ENCODE measurements around the gene KIF1A. TPM values are rescaled to one million over a fixed set of nuclear protein-coding genes. Genes with fewer than 3 reads are reported as not detected.
"Not testable (repeated sequence)": the region's sequence is repeated elsewhere in the genome, so short reads cannot be mapped to it uniquely, and the experiment has no call there.

The KIF1A gene
- total RNA-seq, 2 donors from 2014 or later: 18.9 to 55.8 TPM

DNA sequence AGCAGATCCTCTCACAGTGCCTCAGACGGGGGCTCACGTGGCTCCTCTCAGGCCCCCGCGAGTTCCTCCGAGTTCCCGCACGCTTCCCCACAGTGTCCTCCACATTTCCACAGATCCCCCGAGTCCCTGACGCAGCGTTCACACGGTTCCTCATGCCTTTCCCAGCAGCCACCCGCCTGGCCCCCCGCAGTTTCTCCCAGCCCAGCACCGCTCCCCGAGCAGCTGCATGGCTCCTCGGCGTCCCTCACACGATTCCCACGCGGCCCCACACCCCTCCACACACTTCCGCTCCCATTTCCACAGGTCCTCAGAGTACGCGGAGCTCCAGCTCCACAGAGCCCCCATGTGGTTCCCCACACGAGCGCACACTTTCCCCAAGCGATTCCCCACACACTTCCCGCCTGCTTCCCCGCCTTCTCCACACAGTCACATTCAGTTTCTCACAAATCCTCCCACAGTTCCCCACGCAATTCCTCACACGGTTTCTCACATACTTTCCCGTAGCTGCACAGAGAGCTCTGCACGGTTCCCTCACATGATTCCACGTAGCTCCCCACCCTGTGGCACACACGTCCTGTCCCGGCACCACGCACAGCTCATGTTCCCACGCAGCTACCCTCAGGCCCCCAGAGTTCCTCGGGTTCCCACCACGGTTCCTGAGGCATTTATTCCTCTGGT lies 39.9 kb downstream of the KIF1A start:
- DNase-seq (ENCODE audit: low spot score): no peak
- 57% methylated on average over 39 of the region's 39 CpGs for WGBS

DNA sequence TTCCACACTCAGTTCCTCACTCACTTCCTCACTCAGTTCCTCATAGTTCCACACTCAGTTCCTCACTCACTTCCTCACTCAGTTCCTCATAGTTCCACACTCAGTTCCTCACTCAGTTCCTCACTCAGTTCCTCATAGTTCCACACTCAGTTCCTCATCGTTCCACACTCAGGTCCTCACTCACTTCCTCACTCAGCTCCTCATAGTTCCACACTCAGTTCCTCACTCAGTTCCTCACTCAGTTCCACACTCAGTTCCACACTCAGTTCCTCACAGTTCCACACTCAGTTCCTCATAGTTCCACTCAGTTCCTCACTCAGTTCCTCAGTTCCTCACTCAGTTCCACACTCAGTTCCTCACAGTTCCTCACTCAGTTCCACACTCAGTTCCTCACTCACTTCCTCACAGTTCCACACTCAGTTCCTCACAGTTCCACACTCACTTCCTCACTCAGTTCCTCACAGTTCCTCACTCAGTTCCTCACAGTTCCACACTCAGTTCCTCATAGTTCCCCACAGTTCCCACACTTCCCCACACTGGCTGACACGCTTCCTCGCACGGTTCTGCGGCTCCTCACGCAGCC lies 40.7 kb downstream of the KIF1A start:
- 82% methylated on average over 6 of the region's 6 CpGs for WGBS
- H3K36me3 ChIP-seq; H3K27ac ChIP-seq; DNase-seq (ENCODE audit: low spot score); H3K9me3 ChIP-seq; H3K27me3 ChIP-seq (replicated peaks; ENCODE audit: insufficient read depth); intact Hi-C loops (cut with DNase I); H3K4me1 ChIP-seq (replicated peaks); H3K4me3 ChIP-seq: not testable (repeated sequence)

More for the DNA sequence above, 39.9 kb downstream of the KIF1A start:
- no peaks in the 10 kb centered on the region for H3K27me3 ChIP-seq (replicated peaks; ENCODE audit: insufficient read depth)
- no peak overlapping the region for H3K27ac ChIP-seq
- no peak overlapping the region for H3K4me3 ChIP-seq
- no peaks in the 10 kb centered on the region for H3K4me1 ChIP-seq (replicated peaks)
- TF ChIP-seq, protein P1, sequence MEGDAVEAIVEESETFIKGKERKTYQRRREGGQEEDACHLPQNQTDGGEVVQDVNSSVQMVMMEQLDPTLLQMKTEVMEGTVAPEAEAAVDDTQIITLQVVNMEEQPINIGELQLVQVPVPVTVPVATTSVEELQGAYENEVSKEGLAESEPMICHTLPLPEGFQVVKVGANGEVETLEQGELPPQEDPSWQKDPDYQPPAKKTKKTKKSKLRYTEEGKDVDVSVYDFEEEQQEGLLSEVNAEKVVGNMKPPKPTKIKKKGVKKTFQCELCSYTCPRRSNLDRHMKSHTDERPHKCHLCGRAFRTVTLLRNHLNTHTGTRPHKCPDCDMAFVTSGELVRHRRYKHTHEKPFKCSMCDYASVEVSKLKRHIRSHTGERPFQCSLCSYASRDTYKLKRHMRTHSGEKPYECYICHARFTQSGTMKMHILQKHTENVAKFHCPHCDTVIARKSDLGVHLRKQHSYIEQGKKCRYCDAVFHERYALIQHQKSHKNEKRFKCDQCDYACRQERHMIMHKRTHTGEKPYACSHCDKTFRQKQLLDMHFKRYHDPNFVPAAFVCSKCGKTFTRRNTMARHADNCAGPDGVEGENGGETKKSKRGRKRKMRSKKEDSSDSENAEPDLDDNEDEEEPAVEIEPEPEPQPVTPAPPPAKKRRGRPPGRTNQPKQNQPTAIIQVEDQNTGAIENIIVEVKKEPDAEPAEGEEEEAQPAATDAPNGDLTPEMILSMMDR (IDR thresholded peaks at IDR 0.05): no peak
- TF ChIP-seq POLR2AphosphoS5 (IDR thresholded peaks at IDR 0.05) (no peak), POLR2A (IDR thresholded peaks at IDR 0.05) (no peak)
- H3K36me3 ChIP-seq: no peaks in the 10 kb centered on the region
- intact Hi-C loops (cut with DNase I): no loop called here
- H3K9me3 ChIP-seq: no peaks in the 10 kb centered on the region

DNA sequence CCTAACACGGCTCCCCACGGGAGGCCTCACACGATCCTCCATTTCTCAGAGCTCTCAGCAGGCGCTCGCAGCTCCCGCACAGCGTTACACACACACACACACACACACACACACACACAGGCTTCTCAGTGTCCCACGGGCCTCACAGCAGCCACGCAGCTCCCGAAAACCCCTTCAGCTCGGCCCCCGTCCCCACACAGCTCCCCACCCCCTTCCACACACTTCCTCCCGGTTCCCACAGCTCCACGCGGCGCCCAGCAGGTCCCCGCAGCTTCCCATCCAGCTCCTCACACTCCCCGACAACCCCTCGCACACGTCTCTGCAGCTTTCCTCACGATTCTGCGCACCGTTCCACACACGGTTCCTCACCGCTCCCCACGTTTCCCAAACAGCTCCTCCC lies 41.6 kb downstream of the KIF1A start:
- Histone ChIP-seq H3K4me3 (no peak overlapping the region), H3K36me3 (no peaks in the 10 kb centered on the region), H3K27ac (no peak overlapping the region), H3K27me3 (replicated peaks; ENCODE audit: insufficient read depth) (no peaks in the 10 kb centered on the region), H3K4me1 (replicated peaks) (no peaks in the 10 kb centered on the region), H3K9me3 (no peaks in the 10 kb centered on the region)
- 85% methylated on average over 26 of the region's 26 CpGs for WGBS
- TF ChIP-seq, protein P1 (IDR thresholded peaks at IDR 0.05): no peak
- TF ChIP-seq POLR2A (IDR thresholded peaks at IDR 0.05): no peak
- no peak for TF ChIP-seq POLR2AphosphoS5 (IDR thresholded peaks at IDR 0.05)
- intact Hi-C loops (cut with DNase I): no loop called here
- DNase-seq (ENCODE audit: low spot score): no peak

DNA sequence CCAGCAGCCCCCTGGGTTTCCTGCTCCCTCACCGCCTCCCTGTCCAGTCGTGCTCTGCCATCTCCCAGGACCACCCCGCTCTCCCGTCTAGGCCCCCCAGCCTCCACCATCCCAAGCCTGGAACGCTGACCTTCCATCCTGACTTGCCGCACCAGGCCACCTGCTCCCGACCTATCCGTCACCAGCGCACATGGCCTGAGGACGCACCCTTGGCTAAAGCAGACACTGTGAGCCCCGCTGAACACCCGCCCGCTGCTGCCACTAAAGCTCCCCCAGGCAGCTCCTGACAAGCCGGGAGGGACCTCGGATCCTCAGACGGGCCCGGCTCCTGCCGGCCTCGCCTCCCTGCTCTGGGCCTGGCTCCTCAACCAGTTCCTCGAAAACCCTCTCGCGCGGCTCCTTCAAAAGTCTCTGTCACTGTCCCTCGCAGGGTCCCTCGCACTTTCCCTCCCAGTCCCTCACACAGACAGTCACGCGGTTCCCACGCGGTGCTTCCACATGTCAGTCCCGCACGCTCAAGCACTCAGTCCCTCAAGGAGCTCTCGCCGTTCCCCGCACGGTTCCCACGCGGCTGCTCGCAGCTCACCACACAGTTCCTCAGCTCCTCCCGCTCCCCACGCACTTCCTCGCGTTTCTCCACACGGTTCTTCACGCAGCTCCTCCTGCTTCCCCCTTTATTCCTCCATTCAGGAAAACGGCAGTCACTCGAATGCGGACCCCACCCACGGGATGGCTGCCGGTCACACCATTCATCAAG lies 42.4 kb downstream of the KIF1A start:
- Histone ChIP-seq H3K36me3 (no peaks in the 10 kb centered on the region), H3K27ac (no peak overlapping the region), H3K4me3 (no peak overlapping the region), H3K4me1 (replicated peaks) (no peaks in the 10 kb centered on the region), H3K27me3 (replicated peaks; ENCODE audit: insufficient read depth) (no peaks in the 10 kb centered on the region), H3K9me3 (no peaks in the 10 kb centered on the region)
- intact Hi-C loops (cut with DNase I): no loop called here
- TF ChIP-seq POLR2A (IDR thresholded peaks at IDR 0.05) (no peak), POLR2AphosphoS5 (IDR thresholded peaks at IDR 0.05) (no peak)
- TF ChIP-seq, protein P1 (IDR thresholded peaks at IDR 0.05): no peak
- no peak for DNase-seq (ENCODE audit: low spot score)
- WGBS: 83% methylated on average over 49 of the region's 49 CpGs

DNA sequence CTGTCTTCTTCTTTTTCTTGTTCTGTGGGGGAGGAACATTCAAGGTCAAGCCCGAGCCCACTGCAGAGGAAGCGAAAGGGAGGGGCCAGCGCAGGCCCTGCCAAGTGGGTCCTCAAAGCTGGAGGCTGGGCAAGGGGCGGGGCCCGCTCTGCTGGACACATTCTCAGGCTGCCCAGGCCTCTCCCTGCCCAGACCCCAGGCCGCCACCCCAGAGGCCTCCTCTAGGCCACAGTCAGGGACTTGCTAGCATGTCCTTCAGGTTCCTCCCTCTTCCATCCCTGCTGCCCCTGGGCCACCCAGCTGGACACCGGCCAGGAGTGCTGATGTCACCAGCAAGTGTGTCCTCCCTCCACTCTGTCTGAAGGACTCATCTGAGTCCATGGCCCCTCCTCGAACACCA lies 44.1 kb downstream of the KIF1A start:
- 80% methylated on average over 8 of the region's 8 CpGs for WGBS

More for the DNA sequence above, 44.1 kb downstream of the KIF1A start:
- no peak for DNase-seq (ENCODE audit: low spot score)
- TF ChIP-seq POLR2A (IDR thresholded peaks at IDR 0.05) (no peak), POLR2AphosphoS5 (IDR thresholded peaks at IDR 0.05) (no peak)
- TF ChIP-seq, protein P1 (IDR thresholded peaks at IDR 0.05): no peak
- no peaks in the 10 kb centered on the region for H3K9me3 ChIP-seq
- no peaks in the 10 kb centered on the region for H3K27me3 ChIP-seq (replicated peaks; ENCODE audit: insufficient read depth)
- no peak overlapping the region for H3K27ac ChIP-seq
- H3K36me3 ChIP-seq: no peaks in the 10 kb centered on the region
- no peak overlapping the region for H3K4me3 ChIP-seq
- H3K4me1 ChIP-seq (replicated peaks): no peaks in the 10 kb centered on the region
- intact Hi-C loops (cut with DNase I): no loop called here
